ENCODE data around the gene C7orf33.

The C7orf33 gene

DNA sequence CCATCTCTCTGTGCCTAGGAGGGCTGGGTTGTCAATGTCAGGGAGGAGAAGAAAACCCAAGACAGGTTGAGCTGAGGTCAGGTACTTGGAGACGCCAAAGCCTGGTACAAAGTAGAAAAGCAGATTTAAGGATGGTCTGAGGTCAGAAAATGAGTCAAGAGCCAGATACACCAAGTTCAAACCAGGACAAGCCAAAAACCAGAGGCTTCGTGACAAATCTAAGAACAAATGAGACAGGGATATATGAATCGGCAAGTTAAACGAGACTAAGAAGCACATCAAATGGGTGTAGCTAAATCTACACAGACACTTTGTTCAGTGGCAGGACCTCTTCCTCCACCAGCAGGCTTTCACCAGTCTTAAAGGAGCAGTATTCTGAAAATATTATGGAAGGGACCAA is 34.2 kb downstream of the C7orf33 start:
- in situ Hi-C loops (cut with MboI; ENCODE audit: low sequenced_read_pairs): no loop called here

DNA sequence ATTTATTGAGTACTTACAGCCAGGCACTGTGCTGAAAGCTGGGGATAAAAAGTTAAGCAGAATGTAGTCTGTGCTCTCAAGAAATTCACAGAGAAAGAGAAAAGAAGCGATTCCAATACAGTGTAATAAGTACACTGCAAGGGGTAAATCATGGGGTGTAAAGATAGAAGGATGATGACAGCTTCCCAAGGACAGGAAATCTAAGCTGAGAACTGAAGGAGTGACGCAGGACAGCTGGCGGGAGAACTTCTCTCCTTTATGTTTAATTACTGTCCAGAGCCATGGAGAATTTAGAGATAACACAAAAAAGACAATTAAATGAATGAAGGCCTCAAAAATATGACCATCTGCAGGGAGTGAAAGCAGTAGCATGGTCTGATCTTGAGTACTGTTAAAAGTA is 34.8 kb downstream of the C7orf33 start:
- in situ Hi-C loops (cut with MboI; ENCODE audit: low sequenced_read_pairs): no loop called here

DNA sequence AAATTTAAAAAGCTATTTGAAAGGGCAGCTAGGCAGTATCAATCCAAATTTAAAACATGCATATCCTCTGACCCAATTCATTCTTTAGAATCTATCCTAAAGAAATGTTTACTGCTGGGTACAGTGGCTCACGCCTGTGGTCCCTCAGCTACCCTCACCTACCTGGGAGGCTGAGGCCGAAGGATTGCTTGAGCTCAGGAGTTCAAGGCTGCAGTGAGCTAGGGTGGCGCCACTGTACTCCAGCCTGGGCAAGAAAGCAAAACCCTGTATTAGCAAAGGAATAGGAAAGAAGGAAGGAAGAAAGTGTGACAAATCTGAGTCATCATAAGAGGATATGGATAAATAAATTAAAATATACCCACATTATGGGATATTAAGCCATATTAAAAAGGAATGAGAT is 36.3 kb downstream of the C7orf33 start:
- in situ Hi-C loops (cut with MboI; ENCODE audit: low sequenced_read_pairs): no loop called here

DNA sequence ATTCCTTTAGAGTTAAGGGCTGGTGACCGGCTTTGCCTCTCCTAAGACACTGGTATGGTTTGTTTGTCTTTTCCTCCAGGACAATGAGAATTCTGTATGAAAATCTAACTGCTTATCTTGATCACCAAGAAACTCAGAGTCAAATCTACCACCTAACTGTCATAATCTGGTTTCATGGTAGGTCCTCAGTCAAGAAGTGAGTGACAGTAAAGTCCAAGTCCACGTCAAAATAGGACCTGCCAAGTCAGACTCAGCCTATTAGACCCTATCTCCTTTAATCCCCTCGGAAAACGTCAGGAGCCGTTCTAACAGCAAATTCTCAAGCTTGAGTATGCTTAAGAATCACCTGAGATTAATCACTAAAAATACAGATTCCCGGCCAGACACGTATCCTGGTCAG is 37.4 kb downstream of the C7orf33 start:
- in situ Hi-C loops (cut with MboI; ENCODE audit: low sequenced_read_pairs): no loop called here

DNA sequence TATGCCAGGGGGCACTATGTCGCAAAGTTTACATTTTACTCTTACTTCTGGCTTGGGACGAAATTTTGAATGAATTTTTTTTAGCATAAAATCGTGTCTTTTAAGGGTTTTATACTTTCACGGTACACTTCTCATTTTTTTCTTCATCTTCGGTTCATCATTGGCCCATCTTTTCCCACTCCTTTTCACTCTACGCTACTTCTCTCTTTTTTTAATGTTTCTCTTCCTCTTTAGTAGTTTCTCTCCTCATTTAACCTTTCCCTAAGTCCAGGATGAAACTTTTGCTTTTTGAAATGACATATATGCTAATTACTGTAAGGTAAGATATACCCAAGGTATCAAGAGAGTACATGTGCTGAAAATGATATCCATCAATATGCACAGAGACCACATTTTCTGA is 39.5 kb downstream of the C7orf33 start:
- in situ Hi-C loops (cut with MboI; ENCODE audit: low sequenced_read_pairs): no loop called here

DNA sequence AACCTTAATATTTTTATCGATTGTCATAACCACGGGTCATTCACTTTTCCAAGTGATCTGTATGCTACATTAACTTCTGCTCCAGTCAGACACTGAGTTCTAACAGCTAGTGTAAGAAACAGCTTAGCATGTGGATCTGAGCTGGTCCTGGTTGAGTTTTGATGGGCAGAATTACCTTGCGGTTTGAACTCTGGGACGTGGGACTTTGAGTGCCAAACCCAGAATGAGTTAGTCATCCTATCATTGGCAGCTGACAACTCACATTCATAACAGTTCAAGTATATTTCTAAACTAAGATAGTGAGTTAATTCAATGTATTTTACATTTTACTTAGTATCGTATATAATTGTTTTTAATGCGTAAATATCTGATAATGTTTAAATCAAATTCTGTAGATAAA is 43.2 kb downstream of the C7orf33 start:
- in situ Hi-C loops (cut with MboI; ENCODE audit: low sequenced_read_pairs): no loop called here

DNA sequence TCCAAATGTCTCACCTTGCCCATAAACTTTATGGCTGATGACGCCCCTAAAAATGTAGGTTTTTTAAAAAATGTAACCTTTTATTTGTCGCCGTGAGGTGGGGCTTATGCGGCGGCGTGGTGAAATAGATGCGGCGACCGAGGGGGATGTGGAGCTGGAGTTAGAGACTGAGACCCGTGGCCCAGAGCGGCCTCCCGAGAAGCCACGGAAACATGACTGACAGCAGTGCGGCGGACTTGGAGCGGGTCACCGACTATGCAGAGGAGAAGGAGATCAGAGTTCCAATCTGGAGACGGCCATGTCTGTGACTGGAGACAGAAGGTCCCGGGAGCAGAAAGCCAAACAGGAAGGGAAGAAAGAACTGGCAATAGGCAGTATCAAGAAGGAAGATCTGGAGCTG is 46.5 kb downstream of the C7orf33 start:
- in situ Hi-C loops (cut with MboI; ENCODE audit: low sequenced_read_pairs): no loop called here

DNA sequence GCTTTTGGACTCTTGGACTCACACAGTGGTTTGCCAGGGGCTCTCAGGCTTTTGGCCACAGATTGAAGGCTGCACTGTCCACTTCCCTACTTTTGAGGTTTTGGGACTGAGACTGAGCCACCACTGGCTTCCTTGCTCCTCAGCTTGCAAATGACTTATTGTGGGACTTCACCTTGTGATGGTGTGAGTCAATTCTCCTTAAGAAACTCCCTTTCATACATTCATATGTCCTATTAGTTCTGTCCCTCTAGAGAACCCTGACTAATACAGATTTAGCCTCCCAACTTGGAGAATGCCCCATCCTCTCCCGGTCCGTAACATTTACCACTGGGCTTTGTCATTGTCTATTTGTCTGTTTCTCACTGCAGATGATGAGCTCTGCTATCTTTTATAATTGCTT is 55.3 kb downstream of the C7orf33 start:
- in situ Hi-C loops (cut with MboI; ENCODE audit: low sequenced_read_pairs): no loop called here

DNA sequence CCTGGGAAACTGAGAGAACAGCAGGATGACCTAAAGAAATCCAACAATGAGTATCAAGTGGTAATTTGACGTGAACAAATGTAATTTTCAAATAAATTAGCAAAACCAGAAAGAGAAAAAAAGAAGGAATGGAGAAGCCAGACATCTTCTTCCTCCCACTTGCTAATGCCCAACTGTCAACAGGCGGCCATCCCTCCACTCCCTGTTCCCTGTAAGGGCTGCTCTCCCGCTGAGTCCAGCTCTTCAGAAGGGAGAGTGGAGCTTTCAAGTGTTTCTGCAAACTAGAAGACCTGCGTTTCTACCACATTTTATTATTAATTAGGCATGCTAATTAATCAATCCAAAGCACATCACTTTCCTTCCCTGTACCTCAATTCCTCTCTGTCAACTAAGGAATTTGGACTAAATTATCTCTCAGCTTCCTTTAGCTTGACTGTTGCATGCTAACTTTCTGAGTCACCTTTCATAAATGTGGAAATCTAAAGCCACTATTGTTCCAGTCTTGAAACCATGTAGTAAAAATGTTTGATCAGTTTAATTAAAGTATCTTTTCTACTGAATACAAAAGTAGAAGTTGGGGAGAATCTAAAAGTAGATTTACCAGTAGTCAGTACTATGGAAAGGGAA is 59.8 kb downstream of the C7orf33 start:
- in situ Hi-C loops (cut with MboI; ENCODE audit: low sequenced_read_pairs): no loop called here

DNA sequence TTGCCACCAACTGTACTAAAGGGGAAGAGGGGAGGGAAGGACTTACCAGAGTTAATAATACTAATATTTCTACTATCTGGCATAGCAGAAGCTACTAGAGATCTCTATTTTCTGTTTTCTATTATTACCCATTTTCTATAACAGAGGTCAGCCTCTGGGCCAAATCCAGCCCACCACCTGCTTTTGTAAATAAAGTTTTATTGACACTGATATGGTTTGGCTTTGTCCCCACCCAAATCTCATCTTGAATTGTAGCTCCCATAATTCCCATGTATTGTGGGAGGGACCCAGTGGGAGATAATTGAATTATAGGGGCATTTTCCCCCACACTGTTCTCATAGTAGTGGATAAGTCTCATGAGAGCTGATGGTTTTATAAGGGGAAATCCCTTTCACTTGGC is 62.2 kb downstream of the C7orf33 start:
- in situ Hi-C loops (cut with MboI; ENCODE audit: low sequenced_read_pairs): no loop called here

DNA sequence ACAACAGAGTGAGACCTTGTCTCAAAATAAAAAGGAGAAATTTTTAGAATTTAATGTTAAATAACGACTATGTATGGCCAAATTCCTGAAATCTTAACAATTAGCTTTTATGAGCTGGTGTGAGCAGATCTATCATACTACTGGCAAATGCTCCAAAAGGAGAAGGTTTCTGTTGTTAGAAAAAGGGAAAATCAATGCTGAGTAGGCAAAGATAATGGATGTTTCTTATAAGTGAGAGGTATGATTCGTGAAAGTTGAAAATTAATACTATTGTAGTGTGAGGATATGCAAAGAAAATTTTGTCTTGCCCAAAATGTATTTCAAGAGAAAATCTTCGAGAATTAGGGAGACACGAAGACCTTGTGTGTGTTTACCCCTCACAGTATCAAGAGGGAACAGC is 67.4 kb downstream of the C7orf33 start:
- in situ Hi-C loops (cut with MboI; ENCODE audit: low sequenced_read_pairs): no loop called here

DNA sequence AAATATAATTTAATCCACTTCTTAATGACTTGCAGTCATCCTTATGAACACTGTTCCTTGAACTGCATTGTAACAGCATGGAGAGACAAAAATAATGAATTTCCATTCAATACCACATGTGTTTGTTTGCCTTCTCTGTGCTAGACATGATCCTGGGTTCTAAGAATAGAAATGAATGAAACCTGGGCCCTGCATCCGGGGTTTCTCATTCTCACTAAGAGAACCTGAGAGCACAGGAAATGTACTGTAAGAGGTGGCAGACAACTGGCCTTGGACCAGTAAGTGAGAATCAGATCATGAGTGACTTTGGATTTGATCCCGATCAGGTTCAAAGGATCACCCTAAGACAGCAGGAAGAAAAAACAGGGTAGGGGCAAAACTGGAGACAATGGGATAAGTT is 70.9 kb downstream of the C7orf33 start:
- in situ Hi-C loops (cut with MboI; ENCODE audit: low sequenced_read_pairs): no loop called here

DNA sequence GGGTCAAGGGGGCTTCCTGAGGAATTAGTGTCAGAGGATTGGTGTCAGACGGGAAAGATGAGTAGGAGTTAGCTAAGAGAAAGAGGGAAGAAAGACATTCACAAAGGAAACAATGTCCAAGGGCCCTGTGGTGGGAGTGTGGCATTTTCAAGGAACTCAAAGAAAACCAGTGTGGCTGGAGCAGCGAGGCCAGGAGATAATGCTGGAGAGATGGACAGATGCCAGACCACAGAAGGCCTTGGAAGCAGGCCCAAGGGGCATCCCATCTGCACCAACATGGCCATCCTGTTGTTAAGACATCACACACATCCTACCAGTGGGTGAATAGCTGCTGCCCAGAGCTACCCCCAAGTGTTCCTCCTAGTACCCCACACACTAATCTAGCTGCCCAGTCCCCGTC is 72.1 kb downstream of the C7orf33 start:
- in situ Hi-C loops (cut with MboI; ENCODE audit: low sequenced_read_pairs): no loop called here

DNA sequence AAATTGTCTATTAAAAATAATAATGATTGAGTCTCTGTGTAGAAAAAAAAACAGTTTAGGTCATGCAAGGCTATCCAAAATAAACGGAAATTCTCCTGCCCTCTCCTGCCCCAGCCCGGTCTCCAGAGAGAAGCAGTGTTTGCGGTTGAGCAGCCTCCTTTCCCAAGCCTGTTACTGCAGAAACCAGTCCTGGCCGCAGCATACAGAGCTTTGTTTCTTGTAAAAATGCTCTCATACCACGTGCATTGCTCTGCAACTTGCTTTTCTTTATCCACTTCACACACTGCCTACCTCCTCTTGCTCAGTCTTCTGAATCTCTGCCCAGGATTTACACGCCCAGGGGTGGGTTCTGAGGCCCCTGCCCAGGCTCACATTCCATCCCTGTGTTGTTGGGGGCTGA is 73.8 kb downstream of the C7orf33 start:
- in situ Hi-C loops (cut with MboI; ENCODE audit: low sequenced_read_pairs): no loop called here

DNA sequence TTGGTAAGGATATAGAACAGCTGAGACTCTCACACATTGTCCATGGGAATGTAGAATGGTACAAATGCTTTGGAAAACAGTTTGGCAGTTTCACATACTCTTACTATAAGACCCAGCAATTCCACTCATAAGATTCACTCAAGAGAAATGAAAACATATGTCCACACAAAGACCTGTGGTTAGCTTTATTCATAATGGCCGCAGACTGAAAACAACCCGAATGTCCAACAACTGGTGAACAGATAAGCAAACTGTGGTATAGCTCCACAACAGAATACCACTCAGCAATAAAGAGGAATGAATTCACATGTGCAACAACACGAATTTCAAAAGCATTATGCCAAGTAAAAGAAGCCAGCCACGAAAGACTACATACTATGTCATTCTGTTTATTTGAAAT is 74.7 kb downstream of the C7orf33 start:
- in situ Hi-C loops (cut with MboI; ENCODE audit: low sequenced_read_pairs): no loop called here
